Measurements from ENCODE around the gene WDFY4. TPM values are rescaled to one million over a fixed set of nuclear protein-coding genes. Genes with fewer than 3 reads are reported as not detected.

WDFY4 gene
- total RNA-seq, 1 donor from 2014 or later: 6.4 TPM

DNA sequence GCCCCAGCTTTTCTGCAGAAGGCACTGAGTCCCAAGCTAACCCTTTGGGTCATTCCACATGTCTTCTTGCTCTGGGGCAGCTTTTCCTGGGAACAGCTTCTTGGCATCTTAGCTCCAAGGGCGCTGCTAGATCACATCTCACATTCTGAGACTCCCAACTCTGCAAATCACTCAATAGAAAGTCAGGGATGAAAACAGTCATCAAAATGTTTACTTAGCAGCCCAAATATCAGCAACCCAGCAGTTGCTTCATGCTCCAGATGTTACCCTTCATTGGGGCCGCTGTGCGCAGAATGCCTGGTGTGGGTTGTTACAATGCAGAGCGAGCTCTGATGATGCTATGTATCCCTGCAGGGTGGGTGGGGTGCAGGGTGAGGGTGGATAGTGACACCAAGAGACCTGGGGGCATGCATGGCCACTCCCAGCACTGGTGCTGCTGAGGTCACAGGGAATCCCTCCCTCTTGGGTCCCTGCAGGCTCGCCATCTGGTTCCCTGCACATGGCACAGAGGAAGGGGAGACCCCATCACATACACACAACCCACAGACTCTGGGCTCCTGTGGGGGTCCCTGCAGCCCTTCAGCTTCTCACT lies 19.0 kb downstream of the WDFY4 start:
- peak in 1 of 2 donors; percentile 81 for DNase-seq (ENCODE audit: extremely low spot score in 2 of 2)
- H3K27me3 ChIP-seq: no peaks in the 10 kb centered on the region
- H3K4me1 ChIP-seq: no peaks in the 10 kb centered on the region
- H3K27ac ChIP-seq: no peak overlapping the region
- H3K9me3 ChIP-seq: no peaks in the 10 kb centered on the region
- intact Hi-C loops (cut with DNase I): no loop called here
- TF ChIP-seq POLR2A (IDR thresholded peaks at IDR 0.05) (no peak), POLR2AphosphoS5 (IDR thresholded peaks at IDR 0.05; ENCODE audit: insufficient read depth in 1 of 2, low read depth in 1 of 2) (no peak)
- TF ChIP-seq, protein P1, sequence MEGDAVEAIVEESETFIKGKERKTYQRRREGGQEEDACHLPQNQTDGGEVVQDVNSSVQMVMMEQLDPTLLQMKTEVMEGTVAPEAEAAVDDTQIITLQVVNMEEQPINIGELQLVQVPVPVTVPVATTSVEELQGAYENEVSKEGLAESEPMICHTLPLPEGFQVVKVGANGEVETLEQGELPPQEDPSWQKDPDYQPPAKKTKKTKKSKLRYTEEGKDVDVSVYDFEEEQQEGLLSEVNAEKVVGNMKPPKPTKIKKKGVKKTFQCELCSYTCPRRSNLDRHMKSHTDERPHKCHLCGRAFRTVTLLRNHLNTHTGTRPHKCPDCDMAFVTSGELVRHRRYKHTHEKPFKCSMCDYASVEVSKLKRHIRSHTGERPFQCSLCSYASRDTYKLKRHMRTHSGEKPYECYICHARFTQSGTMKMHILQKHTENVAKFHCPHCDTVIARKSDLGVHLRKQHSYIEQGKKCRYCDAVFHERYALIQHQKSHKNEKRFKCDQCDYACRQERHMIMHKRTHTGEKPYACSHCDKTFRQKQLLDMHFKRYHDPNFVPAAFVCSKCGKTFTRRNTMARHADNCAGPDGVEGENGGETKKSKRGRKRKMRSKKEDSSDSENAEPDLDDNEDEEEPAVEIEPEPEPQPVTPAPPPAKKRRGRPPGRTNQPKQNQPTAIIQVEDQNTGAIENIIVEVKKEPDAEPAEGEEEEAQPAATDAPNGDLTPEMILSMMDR (IDR thresholded peaks at IDR 0.05): no peak
- no peak overlapping the region for H3K4me3 ChIP-seq
- H3K36me3 ChIP-seq: no peaks in the 10 kb centered on the region

DNA sequence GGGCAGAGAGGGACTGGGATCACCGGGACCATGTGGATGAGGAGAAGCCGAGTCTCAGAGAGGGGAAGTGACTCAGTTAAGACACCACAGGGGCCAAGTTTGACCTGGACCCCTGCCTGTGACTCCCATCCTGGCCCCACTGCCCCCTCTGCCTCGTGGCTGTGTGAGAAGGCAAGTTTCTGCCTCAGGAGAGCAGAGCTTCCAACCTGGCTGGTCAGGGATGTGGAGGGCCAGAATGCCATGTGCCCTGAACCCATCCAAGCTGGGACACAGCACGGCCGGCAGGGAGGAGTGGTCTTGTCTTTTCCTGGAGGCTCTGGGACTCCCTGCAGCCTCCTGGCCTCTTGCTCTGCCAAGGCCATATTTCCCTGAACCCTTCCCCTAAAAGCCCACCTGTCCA lies 19.5 kb downstream of the WDFY4 start:
- intact Hi-C loops (cut with DNase I): no loop called here
- Histone ChIP-seq H3K27me3 (no peaks in the 10 kb centered on the region), H3K27ac (no peak overlapping the region), H3K4me1 (no peaks in the 10 kb centered on the region), H3K9me3 (no peaks in the 10 kb centered on the region), H3K4me3 (no peak overlapping the region), H3K36me3 (no peaks in the 10 kb centered on the region)
- TF ChIP-seq, protein P1 (IDR thresholded peaks at IDR 0.05): no peak
- TF ChIP-seq POLR2AphosphoS5 (IDR thresholded peaks at IDR 0.05; ENCODE audit: insufficient read depth in 1 of 2, low read depth in 1 of 2): no peak
- TF ChIP-seq POLR2A (IDR thresholded peaks at IDR 0.05): no peak
- peak in 1 of 2 donors; percentile 74 for DNase-seq (ENCODE audit: extremely low spot score in 2 of 2)

DNA sequence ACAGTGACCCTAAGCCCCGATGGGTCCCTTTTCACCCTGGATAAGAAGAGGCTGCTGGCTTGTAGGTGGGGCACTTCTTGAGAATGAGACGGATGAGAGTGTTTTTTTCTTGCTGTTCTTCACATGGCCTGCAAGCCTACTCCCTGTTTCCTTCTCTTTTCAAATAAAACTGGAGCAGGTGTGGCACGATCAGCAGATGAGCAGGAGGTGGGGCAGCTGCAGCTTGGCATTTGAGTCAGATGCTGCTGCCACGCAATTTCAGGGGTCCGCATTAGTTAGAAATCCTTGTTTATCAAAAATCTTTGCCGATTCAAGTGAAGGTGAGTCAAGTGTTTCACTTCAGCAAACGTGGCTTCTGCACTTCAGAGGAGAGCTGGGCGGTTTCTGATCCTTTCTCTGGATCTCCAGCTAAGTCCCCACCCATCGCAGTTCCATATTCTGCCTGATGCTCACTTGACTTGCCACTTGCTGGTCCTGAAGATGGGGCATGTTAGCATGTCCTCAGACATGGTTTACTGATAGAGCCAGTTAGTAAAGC lies 20.8 kb downstream of the WDFY4 start:
- H3K27me3 ChIP-seq: no peaks in the 10 kb centered on the region
- no peak for TF ChIP-seq POLR2AphosphoS5 (IDR thresholded peaks at IDR 0.05; ENCODE audit: insufficient read depth in 1 of 2, low read depth in 1 of 2)
- TF ChIP-seq, protein P1 (IDR thresholded peaks at IDR 0.05): no peak
- no peak for TF ChIP-seq POLR2A (IDR thresholded peaks at IDR 0.05)
- no peak for DNase-seq (ENCODE audit: extremely low spot score in 2 of 2)

DNA sequence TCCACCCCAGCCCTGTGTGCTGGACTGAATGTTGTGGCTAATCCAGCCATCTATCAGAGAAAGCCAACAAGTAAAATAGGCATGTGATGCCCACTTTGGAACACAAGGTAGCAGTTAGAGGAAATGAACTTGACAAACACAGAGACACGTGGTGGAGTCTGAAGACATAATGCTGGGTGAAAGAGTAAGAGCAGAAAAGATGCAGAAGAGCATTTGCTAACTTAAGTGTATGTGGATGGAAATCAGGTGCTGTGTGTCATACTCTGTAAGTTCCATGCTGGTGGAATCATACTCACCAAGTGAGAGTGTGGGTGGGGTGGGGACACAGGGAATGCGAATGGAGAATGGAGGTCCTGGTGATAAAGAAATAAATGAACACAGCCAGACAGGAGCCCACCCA lies 22.8 kb downstream of the WDFY4 start:
- no peaks in the 10 kb centered on the region for H3K9me3 ChIP-seq
- DNase-seq (ENCODE audit: extremely low spot score in 2 of 2): no peak
- no peaks in the 10 kb centered on the region for H3K36me3 ChIP-seq
- no peak overlapping the region for H3K4me3 ChIP-seq
- H3K4me1 ChIP-seq: no peaks in the 10 kb centered on the region
- TF ChIP-seq, protein P1 (IDR thresholded peaks at IDR 0.05): no peak
- TF ChIP-seq POLR2A (IDR thresholded peaks at IDR 0.05) (no peak), POLR2AphosphoS5 (IDR thresholded peaks at IDR 0.05; ENCODE audit: insufficient read depth in 1 of 2, low read depth in 1 of 2) (no peak)
- intact Hi-C loops (cut with DNase I): no loop called here
- no peak overlapping the region for H3K27ac ChIP-seq
- H3K27me3 ChIP-seq: no peaks in the 10 kb centered on the region

More for the DNA sequence above, 20.8 kb downstream of the WDFY4 start:
- intact Hi-C loops (cut with DNase I): no loop called here
- Histone ChIP-seq H3K4me3 (no peak overlapping the region), H3K36me3 (no peaks in the 10 kb centered on the region), H3K27ac (no peak overlapping the region), H3K9me3 (no peaks in the 10 kb centered on the region), H3K4me1 (no peaks in the 10 kb centered on the region)

DNA sequence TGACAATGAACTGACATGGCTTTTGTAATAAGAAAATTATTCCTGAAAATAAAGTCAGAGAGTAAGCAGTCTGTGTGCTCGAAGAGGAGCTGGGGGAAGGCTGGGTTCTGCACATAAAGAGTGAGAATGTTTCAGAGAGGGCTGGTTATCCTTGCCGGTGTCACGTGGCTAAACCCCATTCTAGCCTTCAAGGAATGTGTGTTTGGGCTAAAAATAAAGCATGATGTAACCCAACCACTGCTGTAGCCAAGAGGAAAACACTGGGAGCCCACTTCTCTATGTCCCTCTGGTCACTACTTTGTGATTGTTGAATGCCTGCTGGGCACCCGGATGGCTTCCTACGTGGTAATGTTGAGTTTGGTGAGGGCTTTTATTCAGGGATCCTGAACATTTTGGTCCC lies 23.5 kb downstream of the WDFY4 start:
- intact Hi-C loops (cut with DNase I): no loop called here
- H3K4me1 ChIP-seq: no peaks in the 10 kb centered on the region
- H3K27ac ChIP-seq: no peak overlapping the region
- TF ChIP-seq POLR2AphosphoS5 (IDR thresholded peaks at IDR 0.05; ENCODE audit: insufficient read depth in 1 of 2, low read depth in 1 of 2) (no peak), POLR2A (IDR thresholded peaks at IDR 0.05) (no peak)
- TF ChIP-seq, protein P1 (IDR thresholded peaks at IDR 0.05): no peak
- no peaks in the 10 kb centered on the region for H3K36me3 ChIP-seq
- H3K27me3 ChIP-seq: no peaks in the 10 kb centered on the region
- no peak for DNase-seq (ENCODE audit: extremely low spot score in 2 of 2)
- H3K9me3 ChIP-seq: no peaks in the 10 kb centered on the region
- H3K4me3 ChIP-seq: no peak overlapping the region
